Esophagus muscularis mucosa (tissue), 4 donors: ENCODE data around the gene TP73. TPM values are rescaled to one million over a fixed set of nuclear protein-coding genes. Genes with fewer than 3 reads are reported as not detected.

Experiments used
- DNase-seq: peaks from one replicate; pipeline ENCODE4 v3.0.0-alpha.2; 2017; ENCODE audit errors: extremely low spot score
- H3K27ac ChIP-seq, 4 donors: fragments of 200-600 bp; sonication (generic); replicated peaks in 1 of 4; 1 replicate in 3 of 4; 2 replicates in 1 of 4; pipeline ENCODE4 v1.5.1; 2016 to 2019; ENCODE audit warnings: mild to moderate bottlenecking in 1 of 4
- H3K27me3 ChIP-seq, 4 donors: fragments of 200-600 bp; sonication (generic); one replicate each; pipeline versions ENCODE4 v1.5.1 to v1.6.0; 2016 to 2019
- H3K36me3 ChIP-seq, 4 donors: fragments of 200-600 bp; sonication (generic); one replicate each; pipeline ENCODE4 v1.5.1; 2016 to 2019
- H3K4me1 ChIP-seq, 4 donors: fragments of 200-600 bp; sonication (generic); one replicate each; pipeline ENCODE4 v1.5.1; 2016 to 2019
- H3K4me3 ChIP-seq, 4 donors: fragments of 200-600 bp; sonication (generic); 1 replicate in 2 of 4; 2 replicates in 2 of 4; pipeline ENCODE4 v1.5.1; 2016 to 2019; ENCODE audit warnings: mild to moderate bottlenecking in 4 of 4, moderate library complexity in 1 of 4
- H3K9me3 ChIP-seq, 4 donors: fragments of 200-600 bp; sonication (generic); 1 replicate in 3 of 4; 2 replicates in 1 of 4; pipeline ENCODE4 v1.5.1; 2016 to 2019
- CTCF ChIP-seq, 3 experiments: fragments of 200-600 bp in 2 of 3; fragments of 450-650 bp in 1 of 3; sonication (generic) in 2 of 3; IDR thresholded peaks; one replicate each; pipeline ENCODE4 v1.5.1; 2017 to 2019; ENCODE audit warnings: antibody characterized with exemption in 3 of 3, mild to moderate bottlenecking in 2 of 3, moderate library complexity in 1 of 3
- EP300 ChIP-seq: sonication (generic); formaldehyde crosslinking; IDR thresholded peaks from one replicate; pipeline ENCODE4 v1.6.1; 2017; ENCODE audit warnings: antibody characterized with exemption
- POLR2A ChIP-seq: fragments of 450-650 bp; IDR thresholded peaks from one replicate; pipeline ENCODE4 v1.6.1; 2017; ENCODE audit warnings: antibody characterized with exemption, moderate library complexity, mild to moderate bottlenecking, low read depth
- POLR2AphosphoS5 ChIP-seq, 2 donors: sonication (generic); formaldehyde crosslinking; IDR thresholded peaks; one replicate each; pipeline ENCODE4 v1.6.1; 2017; ENCODE audit warnings: antibody characterized with exemption in 2 of 2
- WGBS: methylation state at CpG from one replicate; pipeline ENCODE4 v1.1.5; 2018; 5-methylcytosine and 5-hydroxymethylcytosine counted together
- intact Hi-C: fragments of 100-400 bp; cut with DNase I; formaldehyde crosslinking; loops from one replicate; pipeline ENCODE4 v1.15.1; 2023
- total RNA-seq, 4 donors: library from RNA; depleted of rRNA; stranded (reverse); fragments of >200 nt; gene quantifications; one replicate each; pipeline versions ENCODE4 v1.1.0 to v1.2.1, GENCODE V29; 2016

Gene TP73
- total RNA-seq, 4 donors from 2014 or later: not detected

- 50% methylated on average over 11 of the region's 25 CpGs for WGBS
- H3K27ac ChIP-seq: no peak overlapping the region
- H3K27me3 ChIP-seq: peaks cover 0 to 69% (median 8%) of the 10 kb centered on the region in 4 donors
- no peak overlapping the region for H3K4me3 ChIP-seq
- peaks cover 3 to 25% (median 21%) of the 10 kb centered on the region in 4 donors for H3K36me3 ChIP-seq
- TF ChIP-seq CTCF (IDR thresholded peaks at IDR 0.05): no peak
- TF ChIP-seq EP300: no peak
- TF ChIP-seq POLR2AphosphoS5 (IDR thresholded peaks at IDR 0.05): no peak
- no peak for TF ChIP-seq POLR2A
- no peaks in the 10 kb centered on the region for H3K9me3 ChIP-seq
- intact Hi-C loops: no loop called here
- peaks cover 0 to 13% (median 5%) of the 10 kb centered on the region in 4 donors for H3K4me1 ChIP-seq
- DNase-seq: no peak
Measured at GRCh38 chr1:3731583-3732433, 79.5 kb downstream of the TP73 start.

- intact Hi-C loops: no loop called here
- H3K9me3 ChIP-seq: no peaks in the 10 kb centered on the region
- peaks cover 0 to 13% (median 5%) of the 10 kb centered on the region in 4 donors for H3K4me1 ChIP-seq
- TF ChIP-seq EP300: no peak
- TF ChIP-seq POLR2AphosphoS5 (IDR thresholded peaks at IDR 0.05): no peak
- no peak overlapping the region for H3K27ac ChIP-seq
- 38% methylated on average over 11 of the region's 37 CpGs for WGBS
- peaks cover 10 to 31% (median 28%) of the 10 kb centered on the region in 4 donors for H3K36me3 ChIP-seq
- H3K27me3 ChIP-seq: peaks cover 0 to 61% (median 5%) of the 10 kb centered on the region in 4 donors
- DNase-seq: no peak
- H3K4me3 ChIP-seq: no peak overlapping the region
Measured at GRCh38 chr1:3732434-3733093, 80.2 kb downstream of the TP73 start.

GRCh38 chr1:3733094-3733882 lies 81.0 kb downstream of the TP73 start:
- TF ChIP-seq POLR2AphosphoS5 (IDR thresholded peaks at IDR 0.05) (no peak), POLR2A (no peak), EP300 (no peak), CTCF (IDR thresholded peaks at IDR 0.05) (no peak)
- H3K27me3 ChIP-seq: peaks cover 0 to 54% (median 5%) of the 10 kb centered on the region in 4 donors
- 80% methylated on average over 24 of the region's 29 CpGs for WGBS

GRCh38 chr1:3733883-3734589 lies 81.7 kb downstream of the TP73 start:
- Histone ChIP-seq H3K27me3 (peaks cover 0 to 46% (median 5%) of the 10 kb centered on the region in 4 donors), H3K9me3 (no peaks in the 10 kb centered on the region), H3K27ac (no peak overlapping the region), H3K36me3 (peaks cover 18 to 46% (median 43%) of the 10 kb centered on the region in 4 donors), H3K4me3 (no peak overlapping the region), H3K4me1 (peaks cover 0 to 13% (median 5%) of the 10 kb centered on the region in 4 donors)
- 86% methylated on average over 9 of the region's 17 CpGs for WGBS
- TF ChIP-seq POLR2AphosphoS5 (IDR thresholded peaks at IDR 0.05): no peak
- TF ChIP-seq POLR2A: no peak
- no peak for TF ChIP-seq CTCF (IDR thresholded peaks at IDR 0.05)
- no peak for TF ChIP-seq EP300
- intact Hi-C loops: no loop called here
- DNase-seq: no peak

More at GRCh38 chr1:3733094-3733882, 81.0 kb downstream of the TP73 start:
- Histone ChIP-seq H3K36me3 (peaks cover 18 to 38% (median 36%) of the 10 kb centered on the region in 4 donors), H3K4me1 (peaks cover 0 to 13% (median 5%) of the 10 kb centered on the region in 4 donors), H3K27ac (no peak overlapping the region), H3K4me3 (no peak overlapping the region), H3K9me3 (no peaks in the 10 kb centered on the region)
- no peak for DNase-seq
- intact Hi-C loops: no loop called here
